K562 (cell line): ENCODE data around the gene TBC1D20. TPM values are rescaled to one million over a fixed set of nuclear protein-coding genes. Genes with fewer than 3 reads are reported as not detected.

Source experiments
- ATAC-seq: fragments of 200-7000 bp; cut with Tn5 transposase; 3 replicates; pipeline ENCODE4 v1.9.1; 2020; ENCODE audit warnings: moderate library complexity
- BruUV-seq: library from RNA; stranded (reverse); fragments of 400-500 nt; replicated peaks from 2 replicates; lab custom pipeline; 2021; lab: Mats Ljungman, UMichigan
- CTCF ChIA-PET: fragments of 300-600 bp; formaldehyde crosslinking; extraction: SDS; loops from one replicate; lab custom pipeline; 2021; ENCODE audit warnings: low intra/inter-chr PET ratio; lab: Yijun Ruan, JAX
- POLR2A ChIA-PET: fragments of 300-600, 350-650 bp; sonication (Branson Sonifier 250); formaldehyde crosslinking; extraction: SDS; loops from one replicate; lab custom pipeline; 2021; ENCODE audit warnings: antibody characterized with exemption, inconsistent platforms; lab: Yijun Ruan, JAX
- DNase-seq, 4 experiments: peaks; one replicate each; pipeline versions ENCODE4 v3.0.0 to v3.0.0-alpha.2; 2011 to 2018; ENCODE audit warnings: low spot score in 3 of 4, mixed read lengths in 3 of 4; ENCODE audit errors: extremely low read depth in 1 of 4
- FAIRE-seq: peaks from 2 replicates; lab custom pipeline; 2011; peaks lifted over from hg19 to GRCh38; lab: Jason Lieb, UNC
- H2AFZ ChIP-seq: 2 replicates; pipeline ENCODE4 v1.6.0; 2011; ENCODE audit warnings: low read depth, low read length, control low read depth, inconsistent platforms
- H3K27ac ChIP-seq: fragments of 200-600 bp; 3 replicates; pipeline ENCODE4 v1.8.0; 2011; ENCODE audit warnings: low read depth, mild to moderate bottlenecking, control low read depth, inconsistent platforms, low read length, moderate library complexity, mixed read lengths; ENCODE audit errors: extremely low read depth
- H3K27me3 ChIP-seq, 2 experiments: fragments of 300-600 bp in 1 of 2; 2 replicates in 1 of 2; 3 replicates in 1 of 2; pipeline versions ENCODE4 v1.6.0 to v1.8.0; 2011; ENCODE audit warnings: inconsistent platforms in 2 of 2, low read length in 2 of 2, mild to moderate bottlenecking in 1 of 2, mixed read lengths in 1 of 2, moderate library complexity in 1 of 2; ENCODE audit not compliant: control insufficient read depth in 2 of 2, insufficient read depth in 2 of 2
- H3K36me3 ChIP-seq: fragments of 300-600 bp; 3 replicates; pipeline ENCODE4 v1.8.0; 2011; ENCODE audit warnings: mild to moderate bottlenecking, low read length, inconsistent platforms; ENCODE audit not compliant: control insufficient read depth, insufficient read depth
- H3K4me1 ChIP-seq, 2 experiments: fragments of 200-600 bp in 1 of 2; replicated peaks in 1 of 2; 2 replicates in 1 of 2; 3 replicates in 1 of 2; pipeline versions ENCODE4 v1.5.1 to v1.8.0; 2011; ENCODE audit warnings: inconsistent platforms in 2 of 2, low read length in 2 of 2, mild to moderate bottlenecking in 1 of 2, mixed read lengths in 1 of 2, moderate library complexity in 1 of 2; ENCODE audit not compliant: control insufficient read depth in 2 of 2, insufficient read depth in 2 of 2
- H3K4me2 ChIP-seq: 2 replicates; pipeline ENCODE4 v1.6.1; 2011; ENCODE audit warnings: low read length, control low read depth, inconsistent platforms, mixed read lengths; ENCODE audit not compliant: insufficient read depth
- H3K4me3 ChIP-seq: fragments of 200-600 bp; sonication (generic), shearing (Covaris generic); 2 replicates; pipeline ENCODE4 v1.5.1; 2016; ENCODE audit warnings: control low read depth, inconsistent platforms
- H3K79me2 ChIP-seq: fragments of 200-600 bp; 3 replicates; pipeline ENCODE4 v1.8.0; 2011; ENCODE audit warnings: low read length, inconsistent platforms; ENCODE audit not compliant: control insufficient read depth, insufficient read depth
- H3K9ac ChIP-seq, 2 experiments: 2 replicates each; pipeline versions ENCODE4 v1.6.0 to v1.6.1; 2011; ENCODE audit warnings: low read depth in 2 of 2, low read length in 2 of 2, control low read depth in 1 of 2, inconsistent platforms in 1 of 2, mild to moderate bottlenecking in 1 of 2, mixed read lengths in 1 of 2; ENCODE audit not compliant: insufficient read depth in 1 of 2
- H3K9me1 ChIP-seq: one replicate; pipeline ENCODE4 v1.6.0; 2011; ENCODE audit warnings: inconsistent platforms, mild to moderate bottlenecking, low read length, moderate library complexity; ENCODE audit not compliant: control insufficient read depth, insufficient read depth
- H3K9me3 ChIP-seq: replicated peaks from 2 replicates; pipeline ENCODE4 v1.5.1; 2011; ENCODE audit warnings: low read depth, low read length, inconsistent platforms; ENCODE audit not compliant: control insufficient read depth, insufficient read depth
- H4K20me1 ChIP-seq: replicated peaks from 2 replicates; pipeline ENCODE4 v1.6.1; 2011; ENCODE audit warnings: low read length, inconsistent platforms, mixed read lengths; ENCODE audit not compliant: control insufficient read depth, insufficient read depth
- MED1 ChIP-seq: sonication (generic); formaldehyde crosslinking; IDR thresholded peaks from 2 replicates; pipeline ENCODE4 v1.8.1; 2023; ENCODE audit warnings: missing genetic modification reagents, borderline replicate concordance
- PTRF ChIP-seq: fragments of 450-650 bp; IDR thresholded peaks from 2 replicates; pipeline ENCODE4 v1.6.1; 2016; ENCODE audit warnings: mild to moderate bottlenecking, missing genetic modification characterization, missing compliant biosample characterization
- TARDBP ChIP-seq: fragments of 450-650 bp; IDR thresholded peaks from 2 replicates; pipeline ENCODE4 v1.6.1; 2016
- WGBS: fragments of 100-300 bp; shearing (Covaris generic); methylation state at CpG from one replicate; pipeline ENCODE4 v1.1.6; 2016; ENCODE audit warnings: low coverage, mixed read lengths; ENCODE audit not compliant: insufficient coverage; ENCODE audit errors: missing lambda C conversion rate; 5-methylcytosine and 5-hydroxymethylcytosine counted together
- in situ Hi-C: fragments of 300-500 bp; cut with MboI; formaldehyde crosslinking; loops from 4 replicates; pipeline ENCODE4 v1.15.0; 2018; ENCODE audit warnings: inconsistent platforms, mixed read lengths
- intact Hi-C: fragments of 100-400 bp; cut with micrococcal nuclease; formaldehyde crosslinking; loops from 2 replicates; pipeline ENCODE4 v1.14.2; 2022
- polyA plus RNA-seq, 8 experiments: library from polyadenylated mRNA; depleted of rRNA in 4 of 8; stranded (reverse) in 5 of 8; unstranded in 3 of 8; fragments of >200 nt; fragmentation: Nextera tagmentation in 2 of 8; fragmentation: Illumina TruSeq in 1 of 8; extraction: Ambion mirVana in 2 of 8; extraction: Trizol in 1 of 8; gene quantifications; 2 replicates each; pipeline versions ENCODE4 v1.2.1 to v1.2.3, GENCODE V29; 2011 to 2014; ENCODE audit warnings: inconsistent platforms in 1 of 8, missing spikeins in 1 of 8
- total RNA-seq, 7 experiments: library from RNA; depleted of rRNA in 6 of 7; stranded (reverse); fragments of >200 nt in 6 of 7; fragmentation: Illumina TruSeq in 2 of 7; extraction: Trizol in 2 of 7; gene quantifications; 2 replicates each; pipeline versions ENCODE4 v1.2.1 to v1.2.3, GENCODE V29; 2011 to 2021; ENCODE audit warnings: low replicate concordance in 1 of 7
- TF ChIP-seq, protein P1 (sequence below): fragments of 250-450 bp; sonication (Bioruptor Pico); IDR thresholded peaks from 2 replicates; pipeline ENCODE4 v1.5.0; 2021; ENCODE audit warnings: mild to moderate bottlenecking, moderate library complexity

The TBC1D20 gene
- total and polyA plus RNA-seq, 9 of the 15 experiments (the other 6 are each of a cell fraction or from before 2014, with no cell fraction given), result 7.0 to 25.3 (median 15.1) TPM

DNA sequence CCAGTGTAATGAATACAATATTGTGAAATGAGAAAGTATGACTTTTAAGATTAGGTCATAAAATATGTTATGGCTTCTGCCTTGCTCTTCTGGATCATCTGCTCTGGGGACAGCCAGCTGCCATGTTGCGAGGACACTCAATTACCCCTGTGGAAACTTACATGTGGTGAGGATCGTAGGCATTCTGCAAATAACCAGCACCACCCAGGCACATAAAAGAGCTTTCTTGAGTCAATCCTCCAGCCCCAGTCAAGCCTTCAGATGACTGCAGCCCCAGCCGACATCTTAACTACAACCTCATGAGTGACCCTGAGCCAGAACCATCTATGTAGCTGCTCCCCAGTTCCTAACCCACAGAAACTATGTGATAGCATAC is 58.8 kb downstream of the TBC1D20 start:
- in situ Hi-C loops, result no loop called here

More for the DNA sequence above, 58.8 kb downstream of the TBC1D20 start:
- Histone ChIP-seq H2AFZ (no peak overlapping the region), H3K36me3 (no peaks in the 10 kb centered on the region), H3K9me3 (0 out of 2 replicates have a peak, but pooled peaks cover 3% of the 10 kb centered on the region), H3K27me3 (no peaks in the 10 kb centered on the region), H3K4me3 (no peak overlapping the region), H3K27ac (no peak overlapping the region; the same call in 2 of the 3 replicates), H3K79me2 (peaks cover 5% of the 10 kb centered on the region), H3K9ac (no peak overlapping the region), H3K9me1 (no peaks in the 10 kb centered on the region), H3K4me2 (no peak overlapping the region), H3K4me1 (peaks cover 19 to 38% of the 10 kb centered on the region in 2 experiments), H4K20me1 (no peaks in the 10 kb centered on the region)
- CTCF ChIA-PET, result no interaction called here
- intact Hi-C loops, result loop anchor here (5.0 kb wide), 1 partner anchor 59 kb away; the partner anchor contains the start of gene TBC1D20
- TF ChIP-seq, protein P1, sequence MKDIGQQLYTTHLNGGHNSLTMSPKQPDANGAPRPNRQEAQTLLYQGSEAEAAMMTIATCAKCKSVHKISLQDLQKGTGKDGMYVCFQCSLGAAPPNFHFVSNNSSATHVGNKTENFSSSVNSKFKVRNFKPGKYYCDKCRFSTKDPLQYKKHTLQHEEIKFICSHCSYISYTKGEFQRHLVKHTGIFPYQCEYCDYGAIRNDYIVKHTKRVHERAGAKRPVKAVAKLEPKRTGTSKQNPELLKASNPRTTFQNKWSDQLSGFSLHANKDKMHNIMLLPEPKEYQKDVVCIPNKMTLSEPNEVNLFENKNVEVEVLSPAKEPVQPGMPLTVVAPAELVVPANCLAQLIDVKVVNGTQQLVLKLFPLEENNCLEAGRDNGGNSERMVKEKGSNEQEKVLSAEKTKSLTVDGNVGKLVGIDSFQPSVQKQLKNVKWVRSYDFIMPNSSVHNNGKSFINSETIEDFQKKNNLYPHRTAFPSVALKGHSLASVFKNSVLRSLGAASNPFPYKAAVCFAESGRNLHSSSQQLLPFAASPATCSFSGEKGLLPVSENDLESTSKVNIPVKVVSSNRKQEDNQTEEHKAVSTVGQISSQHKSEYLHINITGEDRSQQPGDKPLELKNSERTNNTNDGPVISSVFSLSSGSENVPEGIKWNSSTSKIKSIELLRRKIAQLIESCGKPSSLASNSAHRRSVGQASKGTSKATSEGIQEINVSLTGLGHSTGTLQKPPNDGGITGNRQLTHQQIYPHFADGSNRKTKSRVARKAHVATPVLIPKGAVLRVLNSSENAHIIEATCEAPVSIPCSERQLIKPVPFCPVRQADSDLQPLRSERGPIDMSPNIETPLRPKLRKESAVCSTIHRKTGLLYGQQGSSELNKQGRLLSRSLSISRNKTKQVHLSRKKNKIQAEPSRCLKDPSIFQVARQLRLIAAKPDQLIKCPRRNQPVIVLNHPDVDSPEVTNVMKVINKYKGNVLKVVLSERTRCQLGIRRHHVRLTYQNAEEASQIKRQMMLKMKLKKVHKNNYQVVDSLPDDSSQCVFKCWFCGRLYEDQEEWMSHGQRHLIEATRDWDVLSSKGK (CRISPR knock-in tag), result no peak
- TF ChIP-seq TARDBP (no peak), PTRF (tag) (0 out of 2 replicates have a peak, but pooled peaks have one; percentile 13), MED1 (CRISPR knock-in tag) (0 out of 2 replicates have a peak, but pooled peaks have one; percentile 31)
- WGBS, result 100% methylated on average over 3 of the region's 3 CpGs
- POLR2A ChIA-PET, result interaction anchor here (1.5 kb wide), 1 partner anchor 21 kb away, joined by 3 read pairs; no protein-coding TSS in a partner anchor
- no peak for FAIRE-seq
- no peak for ATAC-seq
- no peak for DNase-seq
- BruUV-seq, result no TSS peak
